ENCODE results near the gene RNF166. TPM values are rescaled to one million over a fixed set of nuclear protein-coding genes. Genes with fewer than 3 reads are reported as not detected.

RNF166 gene
- polyA plus RNA-seq, 3 donors = 99.3 to 255 (median 120) TPM

GRCh38 chr16:88649924-88650748, 56.1 kb downstream of the RNF166 start:
- Histone ChIP-seq H3K79me2 (ENCODE audit: insufficient read depth, low read length) (peaks cover 56% of the 10 kb centered on the region), H2AFZ (ENCODE audit: insufficient read depth, low read depth, low read length, poor library complexity, severe bottlenecking) (peak overlapping the region; percentile 50)
- peaks cover 29 to 48% of the 10 kb centered on the region in 2 donors for H3K36me3 Mint-ChIP-seq

More at GRCh38 chr16:88649924-88650748, 56.1 kb downstream of the RNF166 start:
- Histone ChIP-seq H3K4me2 (replicated peaks; ENCODE audit: extremely low read depth, low read length, poor library complexity, severe bottlenecking) (peak overlapping the region; percentile 93), H4K20me1 (ENCODE audit: insufficient read depth, low read length) (peaks cover 56% of the 10 kb centered on the region), H3K9ac (ENCODE audit: insufficient read depth, low read length, poor library complexity, severe bottlenecking) (peak overlapping the region; percentile 93), H3K4me3 (replicated peaks in 1 of 3; ENCODE audit: low read depth in 2 of 3, low read length in 3 of 3) (peak overlapping the region; percentile 79 to 100 (median 81)), H3K36me3 (replicated peaks in 1 of 2; ENCODE audit: control insufficient read depth in 1 of 2, insufficient read depth in 2 of 2, low read length in 2 of 2) (peaks cover 33 to 39% of the 10 kb centered on the region in 2 donors), H3K9me3 (replicated peaks in 1 of 2; ENCODE audit: control insufficient read depth in 1 of 2, insufficient read depth in 1 of 2, low read length in 2 of 2) (no peaks in the 10 kb centered on the region), H3K27ac (ENCODE audit: low read depth in 1 of 2, low read length in 2 of 2) (peak overlapping the region; percentile 83 to 97), H3K27me3 (ENCODE audit: control insufficient read depth in 2 of 2, insufficient read depth in 2 of 2, low read length in 2 of 2) (no peaks in the 10 kb centered on the region), H3K4me1 (ENCODE audit: control insufficient read depth in 1 of 2, insufficient read depth in 2 of 2, low read length in 2 of 2) (peaks cover 45 to 53% of the 10 kb centered on the region in 2 donors)
- TF ChIP-seq CTCF (IDR thresholded peaks at IDR 0.05) = no peak
- Mint-ChIP-seq H3K27ac (peak overlapping the region; percentile 87 to 96 (median 94)), H3K27me3 (ENCODE audit: low read depth in 3 of 3) (peaks cover 0 to 2% (median 2%) of the 10 kb centered on the region in 3 donors), H3K4me3 (peak overlapping the region; percentile 92 to 97), H3K4me1 (peaks cover 35% of the 10 kb centered on the region), H3K9me3 (peaks cover 0 to 4% (median 0%) of the 10 kb centered on the region in 7 donors)
- 4% methylated on average over 28 of the region's 37 CpGs for WGBS (ENCODE audit: insufficient coverage)
- peak; percentile 48 to 63 (median 62) for DNase-seq
- intact Hi-C loops (cut with micrococcal nuclease) = loop anchor here (2.0 to 5.0 kb wide), 2 partner anchors 37 kb away; partner anchors contain the start of gene SNAI3 (in 2 of the 2)

All from CD14-positive monocyte (primary cell).